ENCODE measurements around the gene SNED1.

The SNED1 gene

DNA sequence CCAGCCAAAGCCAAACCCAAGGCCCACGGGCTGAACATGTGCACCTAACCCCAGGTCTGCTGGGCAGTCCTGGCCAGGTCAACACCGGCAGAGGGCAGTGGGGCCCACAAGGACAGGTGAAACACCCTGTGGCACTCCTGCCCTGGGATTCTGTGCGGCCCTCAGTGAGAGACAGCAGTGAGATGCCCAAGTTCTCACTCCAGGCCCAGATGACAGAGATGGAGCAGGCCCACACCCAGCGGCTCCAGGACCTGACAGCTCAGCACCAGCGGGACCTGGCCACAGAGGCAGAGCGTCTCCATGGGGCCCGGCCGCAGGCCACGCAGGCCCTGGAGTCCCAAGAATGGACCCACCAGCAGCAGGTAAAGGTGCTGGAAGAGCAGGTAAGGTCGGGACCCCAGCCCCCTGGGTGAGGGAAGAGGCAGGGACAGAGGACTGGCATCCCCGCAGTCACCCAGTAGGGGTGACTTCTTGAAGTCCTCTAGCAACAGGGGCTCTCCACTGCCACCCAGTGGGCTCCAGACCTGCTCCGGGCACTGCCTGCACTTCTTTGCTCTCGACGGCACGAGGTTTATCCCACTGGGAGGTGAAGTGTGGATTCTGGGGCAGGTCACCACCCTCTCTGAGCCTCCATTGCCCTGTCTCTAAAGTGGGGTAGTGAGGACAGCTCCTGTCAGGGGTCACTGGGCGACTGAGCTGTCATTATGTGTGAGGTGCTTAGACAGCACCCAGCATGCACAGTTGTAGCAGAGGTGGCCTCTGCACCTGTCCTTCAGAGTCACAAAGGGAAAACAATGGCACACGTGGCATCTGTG lies 8.8 kb upstream of the SNED1 start:
- Histone ChIP-seq H3K18ac (ENCODE audit: low read length) (peak overlapping the region; percentile 48), H2AK5ac (ENCODE audit: low read depth, low read length) (peak overlapping the region; percentile 81), H3K79me1 (ENCODE audit: low read depth, low read length) (peaks cover 1% of the 10 kb centered on the region), H3K4me1 (ENCODE audit: control insufficient read depth in 2 of 2, insufficient read depth in 1 of 2, low read depth in 1 of 2, low read length in 2 of 2) (no peaks in the 10 kb centered on the region), H2BK15ac (ENCODE audit: low read length) (no peak overlapping the region), H4K91ac (ENCODE audit: low read depth, low read length, poor library complexity) (no peak overlapping the region), H2BK120ac (ENCODE audit: low read depth, low read length) (no peak overlapping the region), H3K23ac (ENCODE audit: low read depth, low read length, poor library complexity) (no peak overlapping the region), H3K4me3 (ENCODE audit: low read length in 2 of 2) (no peak overlapping the region), H3K27me3 (ENCODE audit: control insufficient read depth in 3 of 3, insufficient read depth in 3 of 3, low read depth in 1 of 3, low read length in 3 of 3) (peaks cover 0 to 75% (median 0%) of the 10 kb centered on the region in 3 experiments), H2BK12ac (ENCODE audit: low read length) (no peak overlapping the region), H3K4me2 (ENCODE audit: insufficient read depth, low read length, poor library complexity, severe bottlenecking) (no peak overlapping the region), H2AFZ (ENCODE audit: low read length) (no peak overlapping the region), H2BK5ac (ENCODE audit: low read length) (no peak overlapping the region), H3K36me3 (replicated peaks in 1 of 2; ENCODE audit: control insufficient read depth in 2 of 2, insufficient read depth in 2 of 2, low read length in 2 of 2) (no peaks in the 10 kb centered on the region), H3K9me3 (replicated peaks in 1 of 2; ENCODE audit: control insufficient read depth in 2 of 2, insufficient read depth in 1 of 2, low read depth in 1 of 2, low read length in 2 of 2) (peaks cover 0 to 10% of the 10 kb centered on the region in 2 donors), H3K4ac (ENCODE audit: low read length) (peak overlapping the region; percentile 6), H4K8ac (ENCODE audit: low read depth, low read length) (no peak overlapping the region), H3K27ac (replicated peaks; ENCODE audit: low read length) (no peak overlapping the region), H3K9ac (ENCODE audit: low read depth, low read length, poor library complexity) (no peak overlapping the region), H3K14ac (ENCODE audit: low read length) (peak overlapping the region; percentile 38)
- no CpG with 5 or more reads among the region's 17 CpGs for WGBS, 2 donors (ENCODE audit: extremely low coverage in 2 of 2, insufficient read length in 2 of 2, insufficient replicate concordance in 1 of 2)
- no peak for DNase-seq (ENCODE audit: low spot score)

DNA sequence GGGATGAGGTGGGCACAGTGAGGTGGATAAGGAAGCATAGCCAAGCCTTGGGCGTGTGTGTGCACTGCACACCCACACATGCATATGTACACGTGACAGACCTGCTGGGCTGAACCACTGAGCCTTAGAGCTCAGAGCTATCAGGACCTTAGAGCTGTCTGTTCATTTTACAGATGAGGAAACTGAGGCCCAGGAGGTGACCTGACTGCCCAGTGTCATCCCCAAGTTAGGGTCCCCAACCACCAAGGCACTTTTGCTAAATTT lies 8.2 kb upstream of the SNED1 start:
- WGBS, 2 donors (ENCODE audit: extremely low coverage in 2 of 2, insufficient read length in 2 of 2, insufficient replicate concordance in 1 of 2) = no CpG with 5 or more reads among the region's 2 CpGs
- peaks cover 0 to 10% of the 10 kb centered on the region in 2 donors for H3K9me3 ChIP-seq (replicated peaks in 1 of 2; ENCODE audit: control insufficient read depth in 2 of 2, insufficient read depth in 1 of 2, low read depth in 1 of 2, low read length in 2 of 2)
- no peak overlapping the region for H2BK5ac ChIP-seq (ENCODE audit: low read length)
- H4K8ac ChIP-seq (ENCODE audit: low read depth, low read length) = no peak overlapping the region
- no peak overlapping the region for H2AK5ac ChIP-seq (ENCODE audit: low read depth, low read length)
- H3K4me3 ChIP-seq (ENCODE audit: low read length in 2 of 2) = no peak overlapping the region
- H3K18ac ChIP-seq (ENCODE audit: low read length) = no peak overlapping the region
- no peak overlapping the region for H3K27ac ChIP-seq (replicated peaks; ENCODE audit: low read length)
- DNase-seq (ENCODE audit: low spot score) = no peak
- no peak overlapping the region for H4K91ac ChIP-seq (ENCODE audit: low read depth, low read length, poor library complexity)
- no peak overlapping the region for H2BK120ac ChIP-seq (ENCODE audit: low read depth, low read length)
- H3K14ac ChIP-seq (ENCODE audit: low read length) = no peak overlapping the region
- no peak overlapping the region for H2BK12ac ChIP-seq (ENCODE audit: low read length)
- no peak overlapping the region for H3K9ac ChIP-seq (ENCODE audit: low read depth, low read length, poor library complexity)
- H3K23ac ChIP-seq (ENCODE audit: low read depth, low read length, poor library complexity) = no peak overlapping the region
- no peaks in the 10 kb centered on the region for H3K36me3 ChIP-seq (replicated peaks in 1 of 2; ENCODE audit: control insufficient read depth in 2 of 2, insufficient read depth in 2 of 2, low read length in 2 of 2)
- peaks cover 0 to 80% (median 0%) of the 10 kb centered on the region in 3 experiments for H3K27me3 ChIP-seq (ENCODE audit: control insufficient read depth in 3 of 3, insufficient read depth in 3 of 3, low read depth in 1 of 3, low read length in 3 of 3)
- no peak overlapping the region for H3K4ac ChIP-seq (ENCODE audit: low read length)
- H3K4me2 ChIP-seq (ENCODE audit: insufficient read depth, low read length, poor library complexity, severe bottlenecking) = no peak overlapping the region
- H3K4me1 ChIP-seq (ENCODE audit: control insufficient read depth in 2 of 2, insufficient read depth in 1 of 2, low read depth in 1 of 2, low read length in 2 of 2) = no peaks in the 10 kb centered on the region
- peaks cover 1% of the 10 kb centered on the region for H3K79me1 ChIP-seq (ENCODE audit: low read depth, low read length)
- no peak overlapping the region for H2AFZ ChIP-seq (ENCODE audit: low read length)
- no peak overlapping the region for H2BK15ac ChIP-seq (ENCODE audit: low read length)

DNA sequence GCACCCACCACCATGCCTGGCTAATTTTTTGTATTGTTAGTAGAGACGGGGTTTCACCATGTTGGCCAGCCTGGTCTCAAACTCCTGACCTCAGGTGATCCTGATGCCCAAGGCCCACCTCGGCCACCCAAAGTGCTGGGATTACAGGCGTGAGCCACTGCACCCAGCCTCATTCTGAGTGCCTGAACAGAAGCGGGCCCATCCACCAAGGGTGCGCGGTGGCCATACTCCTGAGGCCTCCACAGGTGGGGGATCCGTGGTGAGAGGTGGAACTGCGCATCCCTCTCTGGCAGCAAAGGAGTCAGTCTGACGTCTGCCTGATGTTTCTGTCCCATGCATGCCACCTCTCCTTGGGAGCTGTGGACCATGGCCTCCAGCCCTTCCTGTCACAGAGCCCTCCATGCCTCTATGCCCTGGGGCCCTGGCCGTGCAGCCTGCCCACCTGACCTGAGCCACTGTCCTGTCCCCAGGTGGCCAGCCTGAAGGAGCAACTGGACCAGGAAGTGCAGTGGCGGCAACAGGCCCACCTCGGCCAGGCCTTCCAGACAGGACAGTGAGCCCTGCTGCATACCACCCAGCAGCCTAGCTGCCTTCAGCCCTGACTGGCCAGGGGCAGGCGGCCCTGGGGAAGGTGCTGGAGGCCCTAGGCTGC lies 7.6 kb upstream of the SNED1 start:
- Histone ChIP-seq H2BK15ac (ENCODE audit: low read length) (peak overlapping the region; percentile 5), H3K27ac (replicated peaks; ENCODE audit: low read length) (no peak overlapping the region), H3K36me3 (replicated peaks in 1 of 2; ENCODE audit: control insufficient read depth in 2 of 2, insufficient read depth in 2 of 2, low read length in 2 of 2) (no peaks in the 10 kb centered on the region), H3K23ac (ENCODE audit: low read depth, low read length, poor library complexity) (peak overlapping the region; percentile 73), H2BK120ac (ENCODE audit: low read depth, low read length) (peak overlapping the region; percentile 61), H2BK12ac (ENCODE audit: low read length) (peak overlapping the region; percentile 41), H4K91ac (ENCODE audit: low read depth, low read length, poor library complexity) (no peak overlapping the region), H3K4me2 (ENCODE audit: insufficient read depth, low read length, poor library complexity, severe bottlenecking) (no peak overlapping the region), H4K8ac (ENCODE audit: low read depth, low read length) (peak overlapping the region; percentile 59), H2AFZ (ENCODE audit: low read length) (no peak overlapping the region), H3K9ac (ENCODE audit: low read depth, low read length, poor library complexity) (peak overlapping the region; percentile 57), H3K18ac (ENCODE audit: low read length) (peak overlapping the region; percentile 75), H3K27me3 (ENCODE audit: control insufficient read depth in 3 of 3, insufficient read depth in 3 of 3, low read depth in 1 of 3, low read length in 3 of 3) (peaks cover 0 to 84% (median 0%) of the 10 kb centered on the region in 3 experiments), H3K79me1 (ENCODE audit: low read depth, low read length) (peaks cover 1% of the 10 kb centered on the region), H2BK5ac (ENCODE audit: low read length) (no peak overlapping the region), H3K14ac (ENCODE audit: low read length) (peak overlapping the region; percentile 71), H2AK5ac (ENCODE audit: low read depth, low read length) (peak overlapping the region; percentile 84), H3K4ac (ENCODE audit: low read length) (peak overlapping the region; percentile 53), H3K4me3 (ENCODE audit: low read length in 2 of 2) (peak overlapping the region in 1 of 2 donors; percentile 13), H3K9me3 (replicated peaks in 1 of 2; ENCODE audit: control insufficient read depth in 2 of 2, insufficient read depth in 1 of 2, low read depth in 1 of 2, low read length in 2 of 2) (peaks cover 0 to 10% of the 10 kb centered on the region in 2 donors), H3K4me1 (ENCODE audit: control insufficient read depth in 2 of 2, insufficient read depth in 1 of 2, low read depth in 1 of 2, low read length in 2 of 2) (no peaks in the 10 kb centered on the region)
- WGBS, 2 donors (ENCODE audit: extremely low coverage in 2 of 2, insufficient read length in 2 of 2, insufficient replicate concordance in 1 of 2) = no CpG with 5 or more reads among the region's 13 CpGs
- no peak for DNase-seq (ENCODE audit: low spot score)
